GM12878 (cell line): ENCODE results near the gene EPHA10. TPM values are rescaled to one million over a fixed set of nuclear protein-coding genes. Genes with fewer than 3 reads are reported as not detected.
A peak's percentile ranks its signal among the peaks of the same experiment; 100 is the strongest.

Source experiments
- BMI1 ChIP-seq: fragments of 450-650 bp; IDR thresholded peaks from 2 replicates; pipeline ENCODE4 v1.6.1; 2016; ENCODE audit warnings: mild to moderate bottlenecking, moderate library complexity, borderline replicate concordance
- CBFB ChIP-seq: IDR thresholded peaks from 2 replicates; pipeline ENCODE4 v1.6.1; 2016; ENCODE audit warnings: antibody characterized with exemption, low read depth
- CBX5 ChIP-seq: sonication (generic); IDR thresholded peaks from 2 replicates; pipeline ENCODE4 v1.6.1; 2016; ENCODE audit warnings: low read depth, moderate library complexity, mild to moderate bottlenecking, inconsistent platforms
- CHD2 ChIP-seq: IDR thresholded peaks from 2 replicates; pipeline ENCODE4 v1.6.1; 2011; ENCODE audit warnings: low read depth, low read length, improper control_type of control experiment, borderline replicate concordance
- CREM ChIP-seq: IDR thresholded peaks from 2 replicates; pipeline ENCODE4 v1.6.1; 2014; ENCODE audit warnings: antibody characterized with exemption, low read depth
- GABPA ChIP-seq: IDR thresholded peaks from 2 replicates; pipeline ENCODE4 v1.6.1; 2014; ENCODE audit warnings: antibody characterized with exemption, low read depth, mild to moderate bottlenecking, inconsistent platforms
- HSF1 ChIP-seq: fragments of 150-350 bp; IDR thresholded peaks from 2 replicates; pipeline ENCODE4 v1.6.1; 2014; ENCODE audit warnings: mild to moderate bottlenecking, low read depth, low read length
- IRF3 ChIP-seq: fragments of 450-650 bp; IDR thresholded peaks from 2 replicates; pipeline ENCODE4 v1.6.1; 2014; ENCODE audit warnings: mild to moderate bottlenecking
- KDM1A ChIP-seq: fragments of 200-600 bp; sonication (generic); IDR thresholded peaks from 2 replicates; pipeline ENCODE4 v1.6.1; 2016; ENCODE audit warnings: borderline replicate concordance
- MEF2B ChIP-seq: fragments of 450-650 bp; IDR thresholded peaks from 2 replicates; pipeline ENCODE4 v1.6.1; 2018; ENCODE audit warnings: mild to moderate bottlenecking, moderate library complexity; ENCODE audit not compliant: partially characterized antibody, poor library complexity, severe bottlenecking
- MYB ChIP-seq: fragments of 150-350 bp; IDR thresholded peaks from 2 replicates; pipeline ENCODE4 v1.6.1; 2014; ENCODE audit warnings: mild to moderate bottlenecking, low read depth, low read length, borderline replicate concordance
- MYC ChIP-seq: IDR thresholded peaks from 2 replicates; pipeline ENCODE4 v1.6.1; 2011; ENCODE audit warnings: mild to moderate bottlenecking, low read length, moderate library complexity, inconsistent platforms; ENCODE audit not compliant: insufficient read depth, insufficient replicate concordance, insufficient read length, severe bottlenecking
- NR2C1 ChIP-seq: fragments of 450-650 bp; IDR thresholded peaks from 2 replicates; pipeline ENCODE4 v1.6.1; 2017; ENCODE audit warnings: antibody characterized with exemption, mild to moderate bottlenecking, moderate library complexity
- NRF1 ChIP-seq: conservative IDR thresholded peaks from 2 replicates; pipeline ENCODE4 v1.6.1; 2011; ENCODE audit warnings: mild to moderate bottlenecking, low read depth, low read length, improper control_type of control experiment
- POLR2AphosphoS2 ChIP-seq: IDR thresholded peaks from 2 replicates; pipeline ENCODE4 v1.6.1; 2011; ENCODE audit warnings: low read depth, mild to moderate bottlenecking, low read length, improper control_type of control experiment, moderate library complexity
- SMAD5 ChIP-seq: IDR thresholded peaks from 2 replicates; pipeline ENCODE4 v1.6.1; 2016; ENCODE audit warnings: antibody characterized with exemption, low read depth
- SMARCA5 ChIP-seq: fragments of 450-650 bp; IDR thresholded peaks from 2 replicates; pipeline ENCODE4 v1.6.1; 2017; ENCODE audit warnings: mild to moderate bottlenecking
- SREBF1 ChIP-seq: IDR thresholded peaks from 2 replicates; pipeline ENCODE4 v1.6.1; 2012; ENCODE audit warnings: mild to moderate bottlenecking, low read length
- SUPT20H ChIP-seq: IDR thresholded peaks from 2 replicates; pipeline ENCODE4 v1.6.1; 2011; ENCODE audit warnings: low read depth, mild to moderate bottlenecking, low read length, moderate library complexity, borderline replicate concordance; ENCODE audit not compliant: control insufficient read depth
- TARDBP ChIP-seq: IDR thresholded peaks from 2 replicates; pipeline ENCODE4 v1.6.1; 2016; ENCODE audit warnings: borderline replicate concordance
- TCF7 ChIP-seq: IDR thresholded peaks from 2 replicates; pipeline ENCODE4 v1.6.1; 2014; ENCODE audit warnings: antibody characterized with exemption, borderline replicate concordance
- ZBED1 ChIP-seq: IDR thresholded peaks from 2 replicates; pipeline ENCODE4 v1.6.1; 2016; ENCODE audit warnings: borderline replicate concordance
- polyA plus RNA-seq, 11 experiments: library from polyadenylated mRNA; depleted of rRNA in 4 of 11; unstranded in 6 of 11; stranded (reverse) in 5 of 11; fragments of >200 nt; fragmentation: Nextera tagmentation in 4 of 11; fragmentation: Illumina TruSeq in 1 of 11; extraction: Ambion mirVana in 4 of 11; extraction: Trizol in 1 of 11; gene quantifications; 1 replicate in 1 of 11; 2 replicates in 10 of 11; pipeline versions ENCODE4 v1.2.1 to v1.2.3, GENCODE V29; 2011 to 2016; ENCODE audit warnings: inconsistent platforms in 2 of 11, missing spikeins in 2 of 11, low read depth in 1 of 11
- total RNA-seq, 4 experiments: library from RNA; depleted of rRNA in 3 of 4; stranded (reverse); fragments of >200 nt in 3 of 4; fragmentation: Illumina TruSeq in 1 of 4; extraction: Trizol in 1 of 4; gene quantifications; 2 replicates each; pipeline versions ENCODE4 v1.2.1 to v1.2.3, GENCODE V29; 2013 to 2021
- TF ChIP-seq, protein P1 (sequence below): fragments of 450-650 bp; IDR thresholded peaks from 2 replicates; pipeline ENCODE4 v1.6.1; 2016; ENCODE audit warnings: mild to moderate bottlenecking, moderate library complexity, borderline replicate concordance
- TF ChIP-seq, protein P2 (sequence below): IDR thresholded peaks from 2 replicates; pipeline ENCODE4 v1.6.1; 2011; ENCODE audit warnings: borderline replicate concordance, low read depth, mild to moderate bottlenecking, moderate library complexity, mixed read lengths, low read length; ENCODE audit not compliant: insufficient read depth; ENCODE audit errors: extremely low read length

The EPHA10 gene
- total and polyA plus RNA-seq, 10 of the 15 experiments (the other 5 are each of a cell fraction or from before 2014, with no cell fraction given), result 0.05 to 0.06 TPM; not detected in 8

- TF ChIP-seq MEF2B, result peak; percentile 49
- peak; percentile 88 for TF ChIP-seq CHD2
- TF ChIP-seq SUPT20H, result no peak
- TF ChIP-seq SMARCA5, result no peak
- no peak for TF ChIP-seq POLR2AphosphoS2
- TF ChIP-seq CREM, result peak; percentile 95
- TF ChIP-seq TCF7, result no peak
- TF ChIP-seq MYB, result no peak
- TF ChIP-seq HSF1, result no peak
- TF ChIP-seq, protein P1, sequence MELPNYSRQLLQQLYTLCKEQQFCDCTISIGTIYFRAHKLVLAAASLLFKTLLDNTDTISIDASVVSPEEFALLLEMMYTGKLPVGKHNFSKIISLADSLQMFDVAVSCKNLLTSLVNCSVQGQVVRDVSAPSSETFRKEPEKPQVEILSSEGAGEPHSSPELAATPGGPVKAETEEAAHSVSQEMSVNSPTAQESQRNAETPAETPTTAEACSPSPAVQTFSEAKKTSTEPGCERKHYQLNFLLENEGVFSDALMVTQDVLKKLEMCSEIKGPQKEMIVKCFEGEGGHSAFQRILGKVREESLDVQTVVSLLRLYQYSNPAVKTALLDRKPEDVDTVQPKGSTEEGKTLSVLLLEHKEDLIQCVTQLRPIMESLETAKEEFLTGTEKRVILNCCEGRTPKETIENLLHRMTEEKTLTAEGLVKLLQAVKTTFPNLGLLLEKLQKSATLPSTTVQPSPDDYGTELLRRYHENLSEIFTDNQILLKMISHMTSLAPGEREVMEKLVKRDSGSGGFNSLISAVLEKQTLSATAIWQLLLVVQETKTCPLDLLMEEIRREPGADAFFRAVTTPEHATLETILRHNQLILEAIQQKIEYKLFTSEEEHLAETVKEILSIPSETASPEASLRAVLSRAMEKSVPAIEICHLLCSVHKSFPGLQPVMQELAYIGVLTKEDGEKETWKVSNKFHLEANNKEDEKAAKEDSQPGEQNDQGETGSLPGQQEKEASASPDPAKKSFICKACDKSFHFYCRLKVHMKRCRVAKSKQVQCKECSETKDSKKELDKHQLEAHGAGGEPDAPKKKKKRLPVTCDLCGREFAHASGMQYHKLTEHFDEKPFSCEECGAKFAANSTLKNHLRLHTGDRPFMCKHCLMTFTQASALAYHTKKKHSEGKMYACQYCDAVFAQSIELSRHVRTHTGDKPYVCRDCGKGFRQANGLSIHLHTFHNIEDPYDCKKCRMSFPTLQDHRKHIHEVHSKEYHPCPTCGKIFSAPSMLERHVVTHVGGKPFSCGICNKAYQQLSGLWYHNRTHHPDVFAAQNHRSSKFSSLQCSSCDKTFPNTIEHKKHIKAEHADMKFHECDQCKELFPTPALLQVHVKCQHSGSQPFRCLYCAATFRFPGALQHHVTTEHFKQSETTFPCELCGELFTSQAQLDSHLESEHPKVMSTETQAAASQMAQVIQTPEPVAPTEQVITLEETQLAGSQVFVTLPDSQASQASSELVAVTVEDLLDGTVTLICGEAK, result peak; percentile 77; the same call in 1 of the 2 replicates
- no peak for TF ChIP-seq CBX5
- no peak for TF ChIP-seq MYC
- peak; percentile 75 for TF ChIP-seq GABPA
- peak; percentile 62 for TF ChIP-seq IRF3
- TF ChIP-seq BMI1, result no peak
- TF ChIP-seq NRF1, result no peak
- TF ChIP-seq ZBED1, result no peak
- TF ChIP-seq, protein P2, sequence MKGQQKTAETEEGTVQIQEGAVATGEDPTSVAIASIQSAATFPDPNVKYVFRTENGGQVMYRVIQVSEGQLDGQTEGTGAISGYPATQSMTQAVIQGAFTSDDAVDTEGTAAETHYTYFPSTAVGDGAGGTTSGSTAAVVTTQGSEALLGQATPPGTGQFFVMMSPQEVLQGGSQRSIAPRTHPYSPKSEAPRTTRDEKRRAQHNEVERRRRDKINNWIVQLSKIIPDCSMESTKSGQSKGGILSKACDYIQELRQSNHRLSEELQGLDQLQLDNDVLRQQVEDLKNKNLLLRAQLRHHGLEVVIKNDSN, result no peak
- 0 out of 2 replicates have a peak, but pooled peaks have one; percentile 63 for TF ChIP-seq SMAD5
- TF ChIP-seq CBFB, result no peak; the same call in 1 of the 2 replicates
- TF ChIP-seq SREBF1, result peak; percentile 83
- peak; percentile 51; the same call in 1 of the 2 replicates for TF ChIP-seq NR2C1
- no peak for TF ChIP-seq KDM1A
- peak; percentile 54; the same call in 1 of the 2 replicates for TF ChIP-seq TARDBP
These were observed 72.7 kb downstream of the EPHA10 start, which contains the start of gene CDCA8 (continued) for GRCh38 chr1:37692078-37692833.
